ENCODE measurements around the gene MRPS9.

DNA sequence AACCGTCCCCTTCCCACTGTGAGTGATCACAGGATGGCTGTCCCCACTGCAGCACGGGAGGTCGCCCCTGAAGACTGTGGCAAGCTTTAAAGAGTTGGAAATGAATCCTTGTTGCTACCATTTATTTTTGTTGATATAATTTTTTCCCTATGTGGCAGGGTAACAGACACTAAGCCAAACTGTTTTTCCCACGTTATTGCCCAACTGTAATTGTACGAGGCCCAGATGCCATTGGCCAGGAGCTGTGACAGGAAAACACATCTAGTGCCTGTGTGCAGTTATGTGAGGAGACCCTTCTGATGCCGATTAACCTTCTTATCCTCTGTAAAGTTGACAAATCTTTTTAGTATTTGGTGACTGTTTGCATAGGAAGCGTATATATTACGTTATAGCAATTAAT, 44.2 kb downstream of the MRPS9 start:
- TF ChIP-seq CTCF (IDR thresholded peaks at IDR 0.05) (no peak), POLR2A (IDR thresholded peaks at IDR 0.05) (no peak), POLR2AphosphoS5 (IDR thresholded peaks at IDR 0.05) (no peak), EP300 (IDR thresholded peaks at IDR 0.05) (no peak)
